Measurements from ENCODE around the gene ERC2.

Gene ERC2

GRCh38 chr3:55826731-55827496 is 641.4 kb downstream of the ERC2 start:
- no peak for DNase-seq (ENCODE audit: low spot score)

- no peak for DNase-seq (ENCODE audit: low spot score)
Observed at GRCh38 chr3:55826097-55826496, 642.2 kb downstream of the ERC2 start.

- no peak for DNase-seq (ENCODE audit: low spot score)
Observed at GRCh38 chr3:55824406-55824805, 643.9 kb downstream of the ERC2 start.

- no peak for DNase-seq (ENCODE audit: low spot score)
Observed at GRCh38 chr3:55823829-55824228, 644.4 kb downstream of the ERC2 start.

- DNase-seq (ENCODE audit: low spot score) = no peak
Observed at GRCh38 chr3:55823001-55823400, 645.3 kb downstream of the ERC2 start.

- no peak for DNase-seq (ENCODE audit: low spot score)
Observed at GRCh38 chr3:55819005-55819404, 649.3 kb downstream of the ERC2 start.

- no peak for DNase-seq (ENCODE audit: low spot score)
Observed at GRCh38 chr3:55818485-55818884, 649.8 kb downstream of the ERC2 start.

- DNase-seq (ENCODE audit: low spot score) = no peak
Observed at GRCh38 chr3:55816794-55817576, 651.3 kb downstream of the ERC2 start.

- no peak for DNase-seq (ENCODE audit: low spot score)
Observed at GRCh38 chr3:55815262-55815661, 653.0 kb downstream of the ERC2 start.

- no peak for DNase-seq (ENCODE audit: low spot score)
Observed at GRCh38 chr3:55813268-55814097, 654.8 kb downstream of the ERC2 start.

GRCh38 chr3:55812394-55813013 is 655.8 kb downstream of the ERC2 start:
- no peak for DNase-seq (ENCODE audit: low spot score)

GRCh38 chr3:55807210-55807609 is 661.1 kb downstream of the ERC2 start:
- no peak for DNase-seq (ENCODE audit: low spot score)

GRCh38 chr3:55805169-55805568 is 663.1 kb downstream of the ERC2 start:
- no peak for DNase-seq (ENCODE audit: low spot score)

- no peak for DNase-seq (ENCODE audit: low spot score)
Observed at GRCh38 chr3:55804170-55805095, 663.8 kb downstream of the ERC2 start.

- DNase-seq (ENCODE audit: low spot score) = no peak
Observed at GRCh38 chr3:55802816-55803215, 665.5 kb downstream of the ERC2 start.

- DNase-seq (ENCODE audit: low spot score) = no peak
Observed at GRCh38 chr3:55801676-55802075, 666.6 kb downstream of the ERC2 start.

- no peak for DNase-seq (ENCODE audit: low spot score)
Observed at GRCh38 chr3:55801068-55801467, 667.2 kb downstream of the ERC2 start.

GRCh38 chr3:55797775-55798174 is 670.5 kb downstream of the ERC2 start:
- no peak for DNase-seq (ENCODE audit: low spot score)

- DNase-seq (ENCODE audit: low spot score) = no peak
Observed at GRCh38 chr3:55797084-55797483, 671.2 kb downstream of the ERC2 start.

- no peak for DNase-seq (ENCODE audit: low spot score)
Observed at GRCh38 chr3:55796533-55796932, 671.7 kb downstream of the ERC2 start.

- DNase-seq (ENCODE audit: low spot score) = no peak
Observed at GRCh38 chr3:55795746-55796145, 672.5 kb downstream of the ERC2 start.
